ENCODE measurements around the gene CAMTA1.

Gene CAMTA1

GRCh38 chr1:7426780-7427604 is 641.7 kb downstream of the CAMTA1 start:
- no peak for ATAC-seq

DNA sequence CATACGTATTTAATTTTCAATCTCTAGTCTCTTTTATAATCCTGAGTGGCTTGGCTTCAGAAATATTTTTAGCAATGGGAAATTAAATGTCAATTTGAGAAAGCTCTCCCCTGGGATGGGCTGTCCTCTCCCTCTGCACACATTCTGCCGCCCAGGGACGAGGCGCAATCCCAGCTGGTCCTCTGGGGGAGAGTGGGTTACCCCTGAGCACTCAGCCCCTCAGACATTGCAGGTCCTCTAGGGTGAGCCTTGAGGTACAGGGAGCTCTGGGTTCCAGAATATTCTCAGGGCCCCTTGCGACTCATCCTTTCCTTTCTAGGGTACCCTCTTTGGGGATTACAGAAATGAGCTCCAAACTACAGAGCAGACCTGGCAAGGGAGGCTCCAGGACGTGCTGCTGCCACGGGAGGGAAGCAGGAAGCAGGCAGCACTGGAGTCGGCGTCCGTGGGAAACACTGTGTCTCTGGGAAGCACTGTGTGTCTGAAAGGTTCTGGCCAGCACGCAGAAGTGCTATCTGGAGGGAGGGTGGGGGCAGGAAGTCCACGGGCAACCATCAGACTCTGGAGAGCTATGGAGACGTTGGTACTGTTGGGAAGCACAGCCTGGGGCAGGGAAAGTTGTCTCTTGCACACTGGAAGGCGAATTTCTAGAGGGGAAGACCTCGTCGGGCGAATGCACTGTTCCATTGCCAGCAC is 642.5 kb downstream of the CAMTA1 start:
- no peak for ATAC-seq

DNA sequence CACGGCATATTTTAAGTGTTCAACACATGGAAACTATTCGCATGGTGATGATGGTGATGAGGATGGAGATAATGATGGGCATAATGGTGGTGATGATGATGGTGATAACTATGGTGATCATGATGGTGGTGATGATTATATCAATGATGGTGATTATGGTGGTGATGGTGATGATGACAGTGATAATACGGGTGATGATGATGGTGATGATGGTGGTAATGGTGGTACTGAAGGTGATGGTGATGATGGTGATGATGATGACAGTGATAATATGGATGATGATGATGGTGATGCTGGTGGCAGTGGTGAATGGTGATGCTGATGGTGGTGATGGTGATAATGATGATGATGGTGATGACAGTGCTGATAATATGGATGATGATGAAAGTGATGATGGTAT is 644.0 kb downstream of the CAMTA1 start:
- no peak for ATAC-seq

GRCh38 chr1:7430047-7430608 is 644.9 kb downstream of the CAMTA1 start:
- no peak for ATAC-seq

- ATAC-seq = no peak
These were observed 645.4 kb downstream of the CAMTA1 start for GRCh38 chr1:7430691-7431090.

- no peak for ATAC-seq
These were observed 647.0 kb downstream of the CAMTA1 start for GRCh38 chr1:7432102-7432899.

DNA sequence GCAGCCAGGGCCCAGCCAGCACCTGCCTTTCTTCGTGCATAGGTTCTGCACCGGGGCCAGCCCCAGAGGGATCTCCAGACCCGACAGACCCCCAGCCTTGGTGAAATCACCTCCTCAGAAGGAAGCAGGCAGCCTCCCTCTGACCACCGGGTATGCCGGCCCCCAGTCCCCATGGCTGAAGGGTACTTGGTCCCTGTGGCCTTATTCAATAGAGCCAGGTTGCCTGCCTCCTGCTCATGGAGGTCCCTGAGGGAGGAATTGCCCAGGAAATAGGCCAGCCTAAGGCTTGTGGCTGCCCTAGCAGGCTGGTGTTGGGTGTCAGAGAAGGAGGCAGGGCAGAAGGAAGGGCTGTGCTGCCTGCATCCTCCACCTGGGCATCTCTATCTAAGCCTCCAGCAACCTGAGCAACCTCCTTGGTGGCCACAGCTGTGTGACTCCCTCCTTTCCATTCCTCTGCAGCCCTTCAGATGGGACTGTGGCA is 647.7 kb downstream of the CAMTA1 start:
- no peak for ATAC-seq

GRCh38 chr1:7434566-7434965 is 649.3 kb downstream of the CAMTA1 start:
- no peak for ATAC-seq

GRCh38 chr1:7435276-7436055 is 650.2 kb downstream of the CAMTA1 start:
- ATAC-seq = no peak

DNA sequence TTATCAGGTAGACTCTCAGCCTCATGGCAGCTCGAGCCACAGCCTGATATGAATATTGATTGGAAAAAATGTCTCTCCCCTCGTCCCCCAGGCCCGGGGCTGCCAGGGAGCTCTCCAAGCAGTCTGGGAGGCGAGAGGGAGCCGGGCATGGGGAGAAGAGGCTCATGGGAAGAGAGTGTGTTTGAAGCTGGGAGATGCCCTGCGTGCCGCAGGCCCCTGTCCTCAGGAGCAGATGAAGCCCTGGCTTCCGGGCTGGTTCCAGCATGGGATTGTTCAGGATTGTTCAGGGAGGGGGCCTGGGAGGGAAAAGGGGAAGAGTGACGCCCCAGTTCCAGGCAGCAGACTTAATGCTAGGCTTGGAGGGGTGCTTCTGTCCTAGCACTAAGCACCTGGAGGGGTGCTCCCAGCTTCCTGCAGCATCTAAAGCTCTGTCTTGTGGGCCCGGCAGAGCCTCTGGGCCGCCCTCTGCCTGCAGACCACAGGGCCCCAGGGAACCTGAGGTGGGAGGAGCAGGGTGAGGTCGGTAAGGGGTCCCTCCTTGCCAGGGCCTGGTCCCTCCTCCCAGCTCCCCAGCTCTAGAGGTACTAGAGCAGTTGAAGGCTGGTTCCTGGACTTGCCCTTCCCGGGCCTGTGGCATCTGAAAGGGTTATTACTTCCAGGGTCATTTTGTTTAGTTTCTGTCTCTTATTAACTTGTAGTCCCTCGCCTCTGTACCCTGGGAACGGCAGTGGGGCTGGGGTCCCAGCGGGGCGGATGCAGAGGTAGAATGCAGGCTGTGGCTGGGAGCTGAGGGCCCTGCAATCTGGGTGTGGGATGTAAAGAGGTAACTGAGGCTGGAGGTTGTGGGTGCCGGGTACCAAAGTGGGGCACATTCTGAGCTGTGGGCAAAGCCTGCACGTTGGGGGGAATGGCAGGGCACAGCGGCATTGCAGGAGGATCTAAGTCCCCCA is 651.1 kb downstream of the CAMTA1 start:
- no peak for ATAC-seq

- no peak for ATAC-seq
These were observed 651.8 kb downstream of the CAMTA1 start for GRCh38 chr1:7437036-7437435.

- no peak for ATAC-seq
These were observed 652.5 kb downstream of the CAMTA1 start for GRCh38 chr1:7437608-7438395.

GRCh38 chr1:7438396-7438785 is 653.1 kb downstream of the CAMTA1 start:
- ATAC-seq = no peak

DNA sequence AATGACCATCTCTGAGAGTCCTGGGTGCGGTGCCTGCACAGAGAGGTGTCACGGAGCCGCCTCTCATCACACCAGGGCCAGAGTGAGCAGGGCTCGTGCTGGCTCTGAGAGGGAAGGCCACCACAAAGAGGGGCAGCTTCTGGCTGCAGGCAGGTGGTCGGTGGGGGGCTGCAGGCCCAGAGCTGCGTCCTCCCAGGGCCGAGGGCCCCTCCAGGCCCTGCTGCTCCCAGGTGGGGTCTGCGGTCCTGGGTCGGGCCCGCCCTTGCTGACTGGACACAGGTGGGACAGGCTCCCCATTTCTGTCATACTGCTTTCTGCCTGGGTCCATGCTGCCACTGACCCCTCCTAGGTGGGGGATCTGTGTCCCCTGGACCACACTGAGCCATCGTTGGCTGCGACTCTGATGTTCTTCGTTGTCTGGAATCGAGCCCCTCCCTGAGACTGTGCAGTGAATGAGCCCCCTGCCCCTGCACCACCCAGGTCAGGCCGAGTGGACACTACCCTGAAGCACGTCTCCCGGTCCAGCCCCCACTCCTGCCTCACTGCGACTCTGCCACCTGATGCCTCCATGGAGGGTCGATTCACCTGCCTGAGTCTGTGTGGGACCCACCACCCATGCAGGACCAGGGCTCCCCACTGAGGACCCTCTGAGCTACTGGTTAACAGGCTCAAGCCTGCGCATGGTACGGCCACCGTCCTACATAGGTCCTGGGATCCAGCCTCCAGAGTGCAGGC is 653.8 kb downstream of the CAMTA1 start:
- no peak for ATAC-seq

GRCh38 chr1:7440154-7440553 is 654.9 kb downstream of the CAMTA1 start:
- no peak for ATAC-seq

DNA sequence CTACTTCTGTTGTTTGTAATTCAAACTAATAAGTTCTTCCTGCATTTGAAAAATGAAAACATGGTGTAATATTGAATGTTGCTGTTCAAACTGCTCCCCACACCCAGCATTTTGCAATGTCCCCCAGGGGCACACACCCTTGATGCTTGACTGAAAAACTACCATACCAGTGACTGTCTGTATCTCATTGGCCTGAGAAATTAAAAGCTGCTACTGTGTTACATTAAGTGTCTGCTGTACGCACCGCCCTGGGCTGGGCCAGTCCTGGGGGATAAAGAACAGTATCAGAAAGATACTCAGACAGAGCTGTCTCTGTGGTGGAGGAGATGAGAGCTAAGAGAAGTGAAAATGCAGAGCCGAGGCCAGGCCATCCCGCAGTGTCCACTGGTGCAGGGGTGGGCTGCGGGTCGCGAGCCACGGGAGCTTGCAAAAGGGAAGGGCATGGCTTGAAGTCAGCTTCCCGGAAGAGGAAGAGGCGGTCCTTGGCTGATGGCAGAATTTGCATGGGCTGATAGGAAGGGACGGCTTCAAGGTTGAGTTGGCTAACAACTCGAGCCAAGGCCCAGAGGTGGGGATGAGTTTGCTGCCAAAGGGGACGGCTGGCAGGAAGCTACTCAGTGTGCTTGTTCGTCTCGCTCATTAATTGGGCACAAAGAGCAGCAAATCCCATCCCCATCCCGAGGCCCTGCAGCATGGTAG is 656.0 kb downstream of the CAMTA1 start:
- no peak for ATAC-seq

- no peak for ATAC-seq
These were observed 656.8 kb downstream of the CAMTA1 start for GRCh38 chr1:7442036-7442435.

GRCh38 chr1:7442918-7443317 is 657.7 kb downstream of the CAMTA1 start:
- no peak for ATAC-seq

DNA sequence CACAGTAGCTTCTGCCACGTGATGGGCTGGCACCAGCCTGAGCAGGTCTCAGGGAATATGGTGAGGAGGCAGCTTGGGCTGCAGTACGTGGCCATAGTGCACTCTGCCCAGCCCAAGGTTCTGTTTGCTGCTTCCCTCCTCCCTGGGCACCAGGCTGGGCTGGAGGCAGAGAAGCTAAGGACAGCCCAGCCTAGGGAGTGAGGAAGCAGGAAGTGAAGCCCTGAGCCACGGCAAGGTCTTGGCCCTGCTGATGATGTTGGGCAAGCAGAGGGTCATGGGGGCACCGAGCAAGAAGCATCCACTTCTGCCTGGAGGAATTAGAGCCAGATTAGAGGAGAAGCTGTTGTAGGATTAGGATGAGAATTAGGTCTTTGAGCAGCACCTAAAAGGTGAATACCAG is 659.1 kb downstream of the CAMTA1 start:
- ATAC-seq = no peak

Measured in activated CD4-positive, CD25-positive, alpha-beta regulatory T cell treated with anti-CD3 and anti-CD28 coated beads, Interleukin-2, amount 50 U/mL, for 24 hours (primary cell).